ENCODE results near the gene CCDC154.

DNA sequence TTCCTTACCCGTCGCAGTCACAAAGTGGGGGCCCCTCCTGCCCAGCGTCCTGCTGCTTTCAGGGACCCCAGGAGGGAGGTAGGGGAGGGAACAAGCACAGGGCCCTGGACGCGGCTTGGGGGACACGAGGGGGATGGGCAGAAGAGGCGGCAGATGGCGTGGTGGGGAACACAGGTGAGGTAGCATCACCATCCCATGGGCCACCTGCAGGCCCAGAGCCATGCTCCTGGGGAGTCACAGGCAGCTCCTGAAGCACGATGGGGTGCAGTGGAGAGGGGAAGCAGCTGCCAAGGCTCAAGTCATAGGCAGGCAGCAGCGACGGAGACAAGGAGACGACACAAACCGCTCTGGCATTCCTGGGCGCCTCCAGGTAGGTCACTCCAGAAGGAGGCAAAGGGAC is 40.6 kb downstream of the CCDC154 start:
- TF ChIP-seq, protein P1, sequence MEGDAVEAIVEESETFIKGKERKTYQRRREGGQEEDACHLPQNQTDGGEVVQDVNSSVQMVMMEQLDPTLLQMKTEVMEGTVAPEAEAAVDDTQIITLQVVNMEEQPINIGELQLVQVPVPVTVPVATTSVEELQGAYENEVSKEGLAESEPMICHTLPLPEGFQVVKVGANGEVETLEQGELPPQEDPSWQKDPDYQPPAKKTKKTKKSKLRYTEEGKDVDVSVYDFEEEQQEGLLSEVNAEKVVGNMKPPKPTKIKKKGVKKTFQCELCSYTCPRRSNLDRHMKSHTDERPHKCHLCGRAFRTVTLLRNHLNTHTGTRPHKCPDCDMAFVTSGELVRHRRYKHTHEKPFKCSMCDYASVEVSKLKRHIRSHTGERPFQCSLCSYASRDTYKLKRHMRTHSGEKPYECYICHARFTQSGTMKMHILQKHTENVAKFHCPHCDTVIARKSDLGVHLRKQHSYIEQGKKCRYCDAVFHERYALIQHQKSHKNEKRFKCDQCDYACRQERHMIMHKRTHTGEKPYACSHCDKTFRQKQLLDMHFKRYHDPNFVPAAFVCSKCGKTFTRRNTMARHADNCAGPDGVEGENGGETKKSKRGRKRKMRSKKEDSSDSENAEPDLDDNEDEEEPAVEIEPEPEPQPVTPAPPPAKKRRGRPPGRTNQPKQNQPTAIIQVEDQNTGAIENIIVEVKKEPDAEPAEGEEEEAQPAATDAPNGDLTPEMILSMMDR (IDR thresholded peaks at IDR 0.05; ENCODE audit: insufficient read depth, low read depth, low read length), result no peak
- no peak for TF ChIP-seq EZH2 (IDR thresholded peaks at IDR 0.05; ENCODE audit: insufficient read depth, low read length)
